Measurements from ENCODE around the gene STOX1. TPM values are rescaled to one million over a fixed set of nuclear protein-coding genes. Genes with fewer than 3 reads are reported as not detected.

The STOX1 gene
- total and polyA plus RNA-seq, 2 of the 8 experiments (the other 6 are each of a cell fraction or from before 2014, with no cell fraction given): 0.92 to 2.6 TPM

- Histone ChIP-seq H3K4me1 (replicated peaks in 1 of 4; ENCODE audit: control insufficient read depth in 3 of 4, insufficient read depth in 4 of 4, low read length in 3 of 4) (no peaks in the 10 kb centered on the region), H4K8ac (ENCODE audit: extremely low read depth, insufficient read depth, low read length) (no peak overlapping the region), H3K79me1 (ENCODE audit: low read depth, low read length) (no peaks in the 10 kb centered on the region), H3K4me3 (ENCODE audit: extremely low read depth in 1 of 4, insufficient read depth in 2 of 4, low read depth in 3 of 4, low read length in 4 of 4) (no peak overlapping the region), H3K23ac (ENCODE audit: insufficient read length) (no peak overlapping the region), H3K14ac (ENCODE audit: insufficient read length) (no peak overlapping the region), H3K27ac (ENCODE audit: low read depth, low read length) (no peak overlapping the region), H2BK20ac (ENCODE audit: low read length) (no peak overlapping the region), H2AFZ (ENCODE audit: low read length) (no peak overlapping the region), H3K23me2 (ENCODE audit: low read depth, low read length) (no peaks in the 10 kb centered on the region), H2AK5ac (ENCODE audit: low read depth, low read length) (no peak overlapping the region), H3K27me3 (replicated peaks in 1 of 4; ENCODE audit: control insufficient read depth in 3 of 4, extremely low read depth in 1 of 4, insufficient read depth in 3 of 4, low read length in 3 of 4) (no peaks in the 10 kb centered on the region), H2BK12ac (ENCODE audit: low read depth, low read length) (no peak overlapping the region), H4K20me1 (replicated peaks in 1 of 2; ENCODE audit: control insufficient read depth in 1 of 2, insufficient read depth in 2 of 2, low read length in 2 of 2) (no peaks in the 10 kb centered on the region), H4K5ac (ENCODE audit: insufficient read length, low read depth, low read length) (no peak overlapping the region), H3K79me2 (ENCODE audit: control insufficient read depth in 1 of 2, insufficient read depth in 2 of 2, low read length in 2 of 2) (no peaks in the 10 kb centered on the region), H2BK15ac (ENCODE audit: low read length) (no peak overlapping the region), H3K4ac (replicated peaks; ENCODE audit: insufficient read length, low read depth, low read length) (no peak overlapping the region), H2BK120ac (replicated peaks; ENCODE audit: low read depth, low read length) (no peak overlapping the region), H3K36me3 (ENCODE audit: control insufficient read depth in 2 of 4, insufficient read depth in 4 of 4, low read length in 3 of 4) (peaks cover 2 to 21% (median 13%) of the 10 kb centered on the region in 4 experiments; a peak in 4 of 8 replicates), H3K4me2 (ENCODE audit: insufficient read depth in 1 of 2, low read depth in 2 of 2, low read length in 2 of 2) (no peak overlapping the region), H3K56ac (replicated peaks; ENCODE audit: insufficient read length, low read depth, low read length) (no peak overlapping the region), H3K18ac (ENCODE audit: extremely low read depth, low read length) (no peak overlapping the region), H2BK5ac (ENCODE audit: low read depth, low read length) (no peak overlapping the region), H3K9ac (replicated peaks in 1 of 4; ENCODE audit: extremely low read depth in 1 of 4, low read depth in 3 of 4, low read length in 3 of 4) (no peak overlapping the region), H3K9me3 (ENCODE audit: insufficient read depth in 2 of 2, low read depth in 1 of 2, low read length in 1 of 2) (no peaks in the 10 kb centered on the region), H4K91ac (replicated peaks; ENCODE audit: insufficient read length, low read length) (no peak overlapping the region)
- no peak for FAIRE-seq
- POLR2A ChIA-PET (ENCODE audit: partially characterized antibody): interaction anchor here (1.1 to 2.8 kb wide), 2 partner anchors 13 to 22 kb away, joined by 6 to 15 read pairs; partner anchors contain the start of gene DDX21
- no peak for DNase-seq (ENCODE audit: low read depth in 1 of 2, low spot score in 2 of 2)
- CTCF ChIA-PET (ENCODE audit: partially characterized antibody): interaction anchor here (0.7 to 1.5 kb wide), 4 partner anchors 9 to 172 kb away, joined by 3 to 4 read pairs (median 3); no protein-coding TSS in a partner anchor
- no peak for TF ChIP-seq MAFK (IDR thresholded peaks at IDR 0.05; ENCODE audit: low read depth, low read length)
These were observed 107.7 kb downstream of the STOX1 start for GRCh38 chr10:68934994-68935393.

Measured in H1 (cell line).